ENCODE data around the gene SLC2A2. TPM values are rescaled to one million over a fixed set of nuclear protein-coding genes. Genes with fewer than 3 reads are reported as not detected.

SLC2A2 gene
- total RNA-seq, 1 donor from 2014 or later: not detected

GRCh38 chr3:171011109-171011872, 15.2 kb downstream of the SLC2A2 start:
- Histone ChIP-seq H3K4me3 (no peak overlapping the region), H3K4me1 (no peaks in the 10 kb centered on the region), H3K27ac (no peak overlapping the region), H3K36me3 (no peaks in the 10 kb centered on the region), H3K27me3 (no peaks in the 10 kb centered on the region), H3K9me3 (no peaks in the 10 kb centered on the region)
- no peak for DNase-seq (ENCODE audit: extremely low spot score in 2 of 2)
- TF ChIP-seq POLR2AphosphoS5 (IDR thresholded peaks at IDR 0.05; ENCODE audit: insufficient read depth in 1 of 2, low read depth in 1 of 2) (no peak), POLR2A (IDR thresholded peaks at IDR 0.05) (no peak), CTCF (IDR thresholded peaks at IDR 0.05) (no peak)
- intact Hi-C loops (cut with DNase I): no loop called here

- Histone ChIP-seq H3K9me3 (no peaks in the 10 kb centered on the region), H3K27me3 (no peaks in the 10 kb centered on the region), H3K36me3 (no peaks in the 10 kb centered on the region), H3K27ac (no peak overlapping the region), H3K4me1 (no peaks in the 10 kb centered on the region), H3K4me3 (no peak overlapping the region)
- intact Hi-C loops (cut with DNase I): no loop called here
- TF ChIP-seq CTCF (IDR thresholded peaks at IDR 0.05) (no peak), POLR2AphosphoS5 (IDR thresholded peaks at IDR 0.05; ENCODE audit: insufficient read depth in 1 of 2, low read depth in 1 of 2) (no peak), POLR2A (IDR thresholded peaks at IDR 0.05) (no peak)
- no peak for DNase-seq (ENCODE audit: extremely low spot score in 2 of 2)
Measured at GRCh38 chr3:171007316-171007715, 19.2 kb downstream of the SLC2A2 start.

GRCh38 chr3:171005648-171006047, 20.9 kb downstream of the SLC2A2 start:
- Histone ChIP-seq H3K27ac (no peak overlapping the region), H3K9me3 (no peaks in the 10 kb centered on the region), H3K36me3 (no peaks in the 10 kb centered on the region), H3K27me3 (no peaks in the 10 kb centered on the region), H3K4me1 (no peaks in the 10 kb centered on the region), H3K4me3 (no peak overlapping the region)
- intact Hi-C loops (cut with DNase I): no loop called here
- DNase-seq (ENCODE audit: extremely low spot score in 2 of 2): no peak
- TF ChIP-seq POLR2A (IDR thresholded peaks at IDR 0.05) (no peak), CTCF (IDR thresholded peaks at IDR 0.05) (no peak), POLR2AphosphoS5 (IDR thresholded peaks at IDR 0.05; ENCODE audit: insufficient read depth in 1 of 2, low read depth in 1 of 2) (no peak)

GRCh38 chr3:171001957-171002694, 24.4 kb downstream of the SLC2A2 start:
- no peak overlapping the region for H3K4me3 ChIP-seq
- H3K4me1 ChIP-seq: no peaks in the 10 kb centered on the region
- no peaks in the 10 kb centered on the region for H3K9me3 ChIP-seq
- H3K36me3 ChIP-seq: no peaks in the 10 kb centered on the region
- intact Hi-C loops (cut with DNase I): no loop called here
- no peak for TF ChIP-seq POLR2AphosphoS5 (IDR thresholded peaks at IDR 0.05; ENCODE audit: insufficient read depth in 1 of 2, low read depth in 1 of 2)
- no peak for TF ChIP-seq POLR2A (IDR thresholded peaks at IDR 0.05)
- TF ChIP-seq CTCF (IDR thresholded peaks at IDR 0.05): no peak
- no peak for DNase-seq (ENCODE audit: extremely low spot score in 2 of 2)
- H3K27me3 ChIP-seq: no peaks in the 10 kb centered on the region
- H3K27ac ChIP-seq: no peak overlapping the region
